ENCODE measurements around the gene ENTR1. TPM values are rescaled to one million over a fixed set of nuclear protein-coding genes. Genes with fewer than 3 reads are reported as not detected.
A peak's percentile ranks its signal among the peaks of the same experiment; 100 is the strongest.

ENTR1 gene
- polyA plus RNA-seq, 3 donors = 3.3 to 60.0 (median 9.6) TPM

DNA sequence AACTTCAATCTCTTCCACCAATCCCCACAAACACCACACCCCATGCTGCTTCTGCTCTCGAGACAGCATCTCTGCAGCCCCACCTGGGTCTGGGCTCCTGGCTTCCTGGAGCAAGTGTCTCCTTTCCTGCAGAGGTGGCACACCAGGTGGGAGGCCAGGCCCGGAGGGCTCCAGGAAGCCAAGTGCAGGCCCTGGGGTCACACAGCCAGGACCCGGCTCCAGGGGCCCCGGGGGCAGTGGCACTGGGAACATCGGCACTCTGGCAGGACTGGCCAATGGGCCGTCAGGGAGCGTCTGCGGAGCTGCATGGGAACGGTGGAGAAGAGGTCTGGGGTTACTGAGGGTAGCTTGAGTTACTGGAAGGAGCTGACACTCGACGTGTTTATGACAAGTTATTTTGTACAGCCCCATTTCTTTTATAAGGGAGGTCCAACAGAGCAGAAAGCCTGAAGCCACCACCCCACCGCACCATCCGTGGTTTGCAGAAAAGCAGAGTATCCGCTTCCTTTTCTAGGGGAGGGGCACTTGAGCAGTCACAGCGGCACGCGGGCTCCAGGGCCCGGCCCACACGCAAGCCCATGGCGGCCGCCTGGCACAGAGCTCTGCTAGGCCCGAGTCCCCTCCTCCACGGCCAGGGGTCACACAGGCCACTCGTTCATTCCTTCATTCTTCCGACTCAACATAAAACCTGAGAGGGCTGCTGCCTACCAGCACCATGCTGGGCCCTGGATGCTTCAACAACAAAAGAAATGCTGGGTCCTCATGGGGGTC, 43.8 kb upstream of the ENTR1 start:
- no peak overlapping the region for H3K27ac ChIP-seq (ENCODE audit: low read depth in 1 of 2, low read length in 2 of 2)
- no peak overlapping the region for H3K4me3 ChIP-seq (replicated peaks in 1 of 3; ENCODE audit: low read depth in 2 of 3, low read length in 3 of 3)
- Mint-ChIP-seq H3K9me3 (peaks cover 0 to 2% (median 0%) of the 10 kb centered on the region in 7 donors), H3K27me3 (ENCODE audit: low read depth in 3 of 3) (peaks cover 0 to 1% (median 0%) of the 10 kb centered on the region in 3 donors), H3K27ac (peak overlapping the region in 3 of 7 donors; percentile 42 to 53 (median 46)), H3K4me1 (no peaks in the 10 kb centered on the region), H3K36me3 (peaks cover 86 to 100% of the 10 kb centered on the region in 2 donors), H3K4me3 (no peak overlapping the region)
- no peaks in the 10 kb centered on the region for H3K4me1 ChIP-seq (ENCODE audit: control insufficient read depth in 1 of 2, insufficient read depth in 2 of 2, low read length in 2 of 2)
- peaks cover 53% of the 10 kb centered on the region for H4K20me1 ChIP-seq (ENCODE audit: insufficient read depth, low read length)
- H3K4me2 ChIP-seq (replicated peaks; ENCODE audit: extremely low read depth, low read length, poor library complexity, severe bottlenecking) = no peak overlapping the region
- 91% methylated on average over 23 of the region's 25 CpGs for WGBS (ENCODE audit: insufficient coverage)
- H3K9me3 ChIP-seq (replicated peaks in 1 of 2; ENCODE audit: control insufficient read depth in 1 of 2, insufficient read depth in 1 of 2, low read length in 2 of 2) = no peaks in the 10 kb centered on the region
- intact Hi-C loops (cut with micrococcal nuclease) = no loop called here
- H3K27me3 ChIP-seq (ENCODE audit: control insufficient read depth in 2 of 2, insufficient read depth in 2 of 2, low read length in 2 of 2) = no peaks in the 10 kb centered on the region
- no peaks in the 10 kb centered on the region for H3K79me2 ChIP-seq (ENCODE audit: insufficient read depth, low read length)
- DNase-seq = no peak
- H3K36me3 ChIP-seq (replicated peaks in 1 of 2; ENCODE audit: control insufficient read depth in 1 of 2, insufficient read depth in 2 of 2, low read length in 2 of 2) = peaks cover 89 to 93% of the 10 kb centered on the region in 2 donors
- no peak overlapping the region for H3K9ac ChIP-seq (ENCODE audit: insufficient read depth, low read length, poor library complexity, severe bottlenecking)
- TF ChIP-seq, protein P1, sequence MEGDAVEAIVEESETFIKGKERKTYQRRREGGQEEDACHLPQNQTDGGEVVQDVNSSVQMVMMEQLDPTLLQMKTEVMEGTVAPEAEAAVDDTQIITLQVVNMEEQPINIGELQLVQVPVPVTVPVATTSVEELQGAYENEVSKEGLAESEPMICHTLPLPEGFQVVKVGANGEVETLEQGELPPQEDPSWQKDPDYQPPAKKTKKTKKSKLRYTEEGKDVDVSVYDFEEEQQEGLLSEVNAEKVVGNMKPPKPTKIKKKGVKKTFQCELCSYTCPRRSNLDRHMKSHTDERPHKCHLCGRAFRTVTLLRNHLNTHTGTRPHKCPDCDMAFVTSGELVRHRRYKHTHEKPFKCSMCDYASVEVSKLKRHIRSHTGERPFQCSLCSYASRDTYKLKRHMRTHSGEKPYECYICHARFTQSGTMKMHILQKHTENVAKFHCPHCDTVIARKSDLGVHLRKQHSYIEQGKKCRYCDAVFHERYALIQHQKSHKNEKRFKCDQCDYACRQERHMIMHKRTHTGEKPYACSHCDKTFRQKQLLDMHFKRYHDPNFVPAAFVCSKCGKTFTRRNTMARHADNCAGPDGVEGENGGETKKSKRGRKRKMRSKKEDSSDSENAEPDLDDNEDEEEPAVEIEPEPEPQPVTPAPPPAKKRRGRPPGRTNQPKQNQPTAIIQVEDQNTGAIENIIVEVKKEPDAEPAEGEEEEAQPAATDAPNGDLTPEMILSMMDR (IDR thresholded peaks at IDR 0.05) = no peak
- H2AFZ ChIP-seq (ENCODE audit: insufficient read depth, low read depth, low read length, poor library complexity, severe bottlenecking) = no peak overlapping the region

DNA sequence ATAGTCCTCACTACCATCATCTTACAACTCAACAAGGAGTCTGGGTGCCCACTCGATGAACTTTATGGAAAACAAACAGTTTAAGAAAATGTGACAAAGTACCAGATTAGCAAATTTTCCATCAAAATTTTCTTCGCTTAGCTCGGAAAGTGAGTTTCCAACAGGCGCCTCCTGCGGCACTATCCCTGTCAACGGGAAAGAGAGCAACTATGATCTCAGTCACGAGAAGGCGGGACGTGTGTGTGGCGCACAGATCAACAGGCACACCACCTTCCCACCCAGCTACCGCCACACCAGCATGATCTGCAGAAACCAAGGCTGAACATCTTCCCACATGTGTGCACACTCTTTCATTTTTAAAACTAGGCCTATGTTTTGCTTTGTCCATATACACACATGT, 42.9 kb upstream of the ENTR1 start:
- no peaks in the 10 kb centered on the region for H3K9me3 ChIP-seq (replicated peaks in 1 of 2; ENCODE audit: control insufficient read depth in 1 of 2, insufficient read depth in 1 of 2, low read length in 2 of 2)
- H3K27me3 Mint-ChIP-seq (ENCODE audit: low read depth in 3 of 3) = peaks cover 0 to 1% (median 0%) of the 10 kb centered on the region in 3 donors
- TF ChIP-seq, protein P1 (IDR thresholded peaks at IDR 0.05) = no peak
- no peaks in the 10 kb centered on the region for H3K79me2 ChIP-seq (ENCODE audit: insufficient read depth, low read length)
- no peak overlapping the region for H2AFZ ChIP-seq (ENCODE audit: insufficient read depth, low read depth, low read length, poor library complexity, severe bottlenecking)
- H3K27ac Mint-ChIP-seq = no peak overlapping the region
- no peak overlapping the region for H3K4me3 Mint-ChIP-seq
- H3K9me3 Mint-ChIP-seq = peaks cover 0 to 2% (median 0%) of the 10 kb centered on the region in 7 donors
- no peak overlapping the region for H3K9ac ChIP-seq (ENCODE audit: insufficient read depth, low read length, poor library complexity, severe bottlenecking)
- peaks cover 89 to 93% of the 10 kb centered on the region in 2 donors for H3K36me3 ChIP-seq (replicated peaks in 1 of 2; ENCODE audit: control insufficient read depth in 1 of 2, insufficient read depth in 2 of 2, low read length in 2 of 2)
- H3K4me3 ChIP-seq (replicated peaks in 1 of 3; ENCODE audit: low read depth in 2 of 3, low read length in 3 of 3) = no peak overlapping the region
- no peak for DNase-seq
- intact Hi-C loops (cut with micrococcal nuclease) = no loop called here
- H3K4me1 Mint-ChIP-seq = no peaks in the 10 kb centered on the region
- H3K4me2 ChIP-seq (replicated peaks; ENCODE audit: extremely low read depth, low read length, poor library complexity, severe bottlenecking) = no peak overlapping the region
- H3K27ac ChIP-seq (ENCODE audit: low read depth in 1 of 2, low read length in 2 of 2) = no peak overlapping the region
- H3K4me1 ChIP-seq (ENCODE audit: control insufficient read depth in 1 of 2, insufficient read depth in 2 of 2, low read length in 2 of 2) = no peaks in the 10 kb centered on the region
- WGBS (ENCODE audit: insufficient coverage) = 94% methylated on average over 11 of the region's 11 CpGs
- peaks cover 86 to 100% of the 10 kb centered on the region in 2 donors for H3K36me3 Mint-ChIP-seq
- peaks cover 57% of the 10 kb centered on the region for H4K20me1 ChIP-seq (ENCODE audit: insufficient read depth, low read length)
- no peaks in the 10 kb centered on the region for H3K27me3 ChIP-seq (ENCODE audit: control insufficient read depth in 2 of 2, insufficient read depth in 2 of 2, low read length in 2 of 2)

Data from CD14-positive monocyte (primary cell).